ENCODE results near the gene KANSL3.

KANSL3 gene

DNA sequence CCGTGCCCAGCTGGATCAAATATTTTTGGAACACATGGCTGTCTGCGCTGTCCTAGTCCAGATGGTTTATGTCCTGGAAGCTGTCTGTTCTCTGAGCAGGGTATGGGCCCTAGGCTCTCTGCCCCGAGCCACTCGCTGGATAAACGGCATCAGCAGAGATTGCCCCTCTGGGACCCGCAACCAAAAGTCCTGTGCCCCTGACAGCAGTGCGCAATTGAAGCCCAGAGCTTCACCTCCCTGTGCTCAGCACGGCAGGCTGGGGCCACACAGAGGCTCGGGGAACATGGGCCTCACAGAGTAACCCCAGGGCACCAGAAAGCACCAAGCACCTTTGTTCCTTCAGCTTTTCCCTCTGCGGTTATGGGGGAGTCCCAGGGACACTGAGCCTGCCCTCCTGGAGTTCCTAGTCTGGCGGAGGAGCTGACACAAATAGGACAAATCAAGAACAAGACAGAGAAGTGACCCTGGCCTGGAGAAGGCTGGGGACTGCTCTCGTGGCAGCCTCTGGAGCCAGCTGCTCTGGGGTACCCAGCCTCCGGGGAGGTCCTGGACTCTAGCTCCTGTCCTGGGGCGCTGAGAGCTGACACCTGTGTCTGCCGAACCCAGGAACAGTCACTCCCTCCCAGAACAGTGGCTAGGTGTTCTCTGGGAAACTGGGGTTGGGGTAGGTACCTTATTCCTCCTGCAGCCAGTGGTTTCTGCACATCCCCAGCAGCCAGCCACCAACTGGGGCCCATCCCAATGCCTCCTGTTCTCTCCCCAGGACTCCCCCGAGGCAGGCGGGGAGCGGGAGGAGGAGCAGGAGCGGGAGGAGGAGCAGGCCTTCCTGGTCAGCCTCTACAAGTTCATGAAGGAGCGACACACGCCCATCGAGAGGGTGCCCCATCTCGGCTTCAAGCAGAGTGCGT is 89.3 kb downstream of the KANSL3 start:
- Mint-ChIP-seq H3K27ac (no peak overlapping the region), H3K27me3 (ENCODE audit: low read depth) (no peaks in the 10 kb centered on the region), H3K36me3 (ENCODE audit: low read depth) (peaks cover 11% of the 10 kb centered on the region), H3K4me3 (no peak overlapping the region), H3K4me1 (peaks cover 5% of the 10 kb centered on the region), H3K9me3 (peaks cover 3% of the 10 kb centered on the region)
- TF ChIP-seq, protein P1, sequence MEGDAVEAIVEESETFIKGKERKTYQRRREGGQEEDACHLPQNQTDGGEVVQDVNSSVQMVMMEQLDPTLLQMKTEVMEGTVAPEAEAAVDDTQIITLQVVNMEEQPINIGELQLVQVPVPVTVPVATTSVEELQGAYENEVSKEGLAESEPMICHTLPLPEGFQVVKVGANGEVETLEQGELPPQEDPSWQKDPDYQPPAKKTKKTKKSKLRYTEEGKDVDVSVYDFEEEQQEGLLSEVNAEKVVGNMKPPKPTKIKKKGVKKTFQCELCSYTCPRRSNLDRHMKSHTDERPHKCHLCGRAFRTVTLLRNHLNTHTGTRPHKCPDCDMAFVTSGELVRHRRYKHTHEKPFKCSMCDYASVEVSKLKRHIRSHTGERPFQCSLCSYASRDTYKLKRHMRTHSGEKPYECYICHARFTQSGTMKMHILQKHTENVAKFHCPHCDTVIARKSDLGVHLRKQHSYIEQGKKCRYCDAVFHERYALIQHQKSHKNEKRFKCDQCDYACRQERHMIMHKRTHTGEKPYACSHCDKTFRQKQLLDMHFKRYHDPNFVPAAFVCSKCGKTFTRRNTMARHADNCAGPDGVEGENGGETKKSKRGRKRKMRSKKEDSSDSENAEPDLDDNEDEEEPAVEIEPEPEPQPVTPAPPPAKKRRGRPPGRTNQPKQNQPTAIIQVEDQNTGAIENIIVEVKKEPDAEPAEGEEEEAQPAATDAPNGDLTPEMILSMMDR (IDR thresholded peaks at IDR 0.05; ENCODE audit: unreplicated experiment in 3 of 3): no peak

DNA sequence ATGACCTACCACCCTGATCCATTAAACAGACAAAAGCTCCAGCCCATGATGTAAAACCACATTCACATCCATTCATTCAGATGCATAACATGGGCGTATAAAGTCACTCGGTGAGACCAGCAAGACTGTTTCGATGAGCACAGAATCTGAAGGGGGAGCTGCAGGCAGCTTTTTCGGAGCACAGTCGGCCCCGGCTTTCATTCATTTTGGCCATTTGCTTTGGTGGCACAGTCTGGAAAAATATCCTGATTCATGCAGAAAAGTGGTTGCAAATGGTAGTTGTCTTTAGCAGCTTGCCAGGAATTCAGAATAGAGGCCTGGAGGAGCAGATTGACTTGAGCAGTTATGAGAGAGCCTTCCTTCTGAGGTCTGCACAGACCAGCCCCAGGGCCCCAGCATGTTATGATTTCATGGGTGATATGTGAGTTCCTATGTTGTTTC is 90.4 kb downstream of the KANSL3 start:
- TF ChIP-seq, protein P1 (IDR thresholded peaks at IDR 0.05; ENCODE audit: unreplicated experiment in 3 of 3): no peak
- Mint-ChIP-seq H3K27me3 (ENCODE audit: low read depth) (no peaks in the 10 kb centered on the region), H3K4me3 (no peak overlapping the region), H3K4me1 (peaks cover 5% of the 10 kb centered on the region), H3K36me3 (ENCODE audit: low read depth) (peaks cover 15% of the 10 kb centered on the region), H3K9me3 (peaks cover 3% of the 10 kb centered on the region), H3K27ac (peak overlapping the region in 1 of 3 experiments; percentile 51)

DNA sequence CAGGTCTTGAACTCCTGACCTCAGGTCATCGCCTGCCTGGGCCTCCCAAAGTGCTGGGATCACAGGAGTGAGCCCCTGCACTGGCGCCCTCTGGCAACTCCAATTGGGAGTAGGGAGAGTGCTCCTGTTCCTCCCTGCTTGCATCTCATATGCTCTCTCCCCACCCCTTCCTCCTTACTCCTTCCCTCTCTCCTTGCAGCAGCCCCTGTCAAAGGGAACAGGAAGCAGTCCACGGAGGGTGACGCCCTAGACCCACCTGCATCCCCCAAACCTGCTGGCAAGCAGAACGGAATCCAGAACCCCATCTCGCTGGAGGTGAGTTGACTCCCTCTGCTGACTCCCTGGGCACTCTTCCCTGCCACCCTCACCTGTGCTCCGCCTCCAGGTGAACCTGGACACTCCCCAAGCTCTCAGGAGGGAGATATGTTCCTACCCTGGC is 90.9 kb downstream of the KANSL3 start:
- Mint-ChIP-seq H3K27me3 (ENCODE audit: low read depth) (no peaks in the 10 kb centered on the region), H3K4me3 (no peak overlapping the region), H3K27ac (no peak overlapping the region), H3K9me3 (peaks cover 3% of the 10 kb centered on the region), H3K4me1 (peaks cover 5% of the 10 kb centered on the region), H3K36me3 (ENCODE audit: low read depth) (peaks cover 18% of the 10 kb centered on the region)
- TF ChIP-seq, protein P1 (IDR thresholded peaks at IDR 0.05; ENCODE audit: unreplicated experiment in 3 of 3): no peak

DNA sequence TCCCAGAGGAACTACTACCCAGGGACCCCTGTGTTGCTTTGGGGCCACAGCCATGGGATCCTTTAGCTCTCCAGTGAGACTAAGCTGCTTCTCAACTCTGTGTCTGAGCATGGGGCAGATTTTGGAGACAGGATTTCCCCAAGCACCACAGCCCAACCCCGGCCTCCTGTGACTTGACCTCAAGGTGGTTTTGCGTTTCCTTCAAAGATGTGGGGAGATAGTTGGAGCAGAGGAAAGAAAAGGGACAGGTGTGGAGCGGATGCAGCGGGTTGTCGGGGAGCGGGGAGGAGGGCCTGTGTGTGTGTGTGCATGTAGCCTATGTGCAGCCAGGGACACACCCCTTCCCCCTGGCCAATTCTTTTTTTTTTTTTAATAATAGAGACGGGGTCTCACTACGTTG is 91.3 kb downstream of the KANSL3 start:
- TF ChIP-seq, protein P1 (IDR thresholded peaks at IDR 0.05; ENCODE audit: unreplicated experiment in 3 of 3): no peak
- Mint-ChIP-seq H3K27ac (no peak overlapping the region), H3K4me1 (peaks cover 5% of the 10 kb centered on the region), H3K36me3 (ENCODE audit: low read depth) (peaks cover 18% of the 10 kb centered on the region), H3K4me3 (no peak overlapping the region), H3K27me3 (ENCODE audit: low read depth) (no peaks in the 10 kb centered on the region), H3K9me3 (peaks cover 3% of the 10 kb centered on the region)

DNA sequence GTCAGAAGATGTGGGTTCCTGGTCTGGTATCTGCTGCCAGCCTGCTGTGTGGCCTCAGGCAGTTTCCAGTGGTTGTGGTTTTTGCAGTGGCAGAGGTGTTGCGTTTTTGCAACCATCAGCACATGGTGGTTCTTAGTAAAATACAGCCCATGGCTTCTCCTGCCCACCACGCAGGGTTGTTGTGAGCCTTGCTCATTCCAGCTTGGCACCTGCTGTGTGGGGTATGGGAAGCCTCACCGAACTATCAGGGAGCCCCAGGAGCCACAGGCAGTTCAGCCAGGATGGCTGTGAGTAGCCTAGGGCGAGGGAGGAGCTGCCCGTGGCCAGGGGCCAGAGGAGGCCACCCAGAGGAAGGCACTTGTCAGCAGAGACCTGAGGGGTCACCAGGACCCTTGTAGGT is 91.8 kb downstream of the KANSL3 start:
- H3K4me1 Mint-ChIP-seq: peaks cover 5% of the 10 kb centered on the region
- peaks cover 18% of the 10 kb centered on the region for H3K36me3 Mint-ChIP-seq (ENCODE audit: low read depth)
- H3K27me3 Mint-ChIP-seq (ENCODE audit: low read depth): no peaks in the 10 kb centered on the region
- no peak overlapping the region for H3K4me3 Mint-ChIP-seq
- H3K9me3 Mint-ChIP-seq: peaks cover 3% of the 10 kb centered on the region
- no peak overlapping the region for H3K27ac Mint-ChIP-seq
- TF ChIP-seq, protein P1 (IDR thresholded peaks at IDR 0.05; ENCODE audit: unreplicated experiment in 3 of 3): no peak

Measured in nephron (organoid).